ENCODE measurements around the gene ZNF716. TPM values are rescaled to one million over a fixed set of nuclear protein-coding genes. Genes with fewer than 3 reads are reported as not detected.

ZNF716 gene
- total RNA-seq, 1 donor from 2014 or later: not detected

- ChIA-PET CTCF (no interaction called here), POLR2A (no interaction called here)
- Mint-ChIP-seq H3K9me3 (peaks cover 5% of the 10 kb centered on the region), H3K36me3 (ENCODE audit: low read depth) (no peaks in the 10 kb centered on the region), H3K27ac (no peak overlapping the region), H3K4me1 (no peaks in the 10 kb centered on the region), H3K27me3 (no peaks in the 10 kb centered on the region), H3K4me3 (no peak overlapping the region)
- ATAC-seq (ENCODE audit: low read depth) (no peak), DNase-seq (no peak)
- intact Hi-C loops (cut with micrococcal nuclease): no loop called here
- no peak for TF ChIP-seq CTCF (IDR thresholded peaks at IDR 0.05)
Measured at GRCh38 chr7:57414415-57414814, 35.6 kb upstream of the ZNF716 start.

DNA sequence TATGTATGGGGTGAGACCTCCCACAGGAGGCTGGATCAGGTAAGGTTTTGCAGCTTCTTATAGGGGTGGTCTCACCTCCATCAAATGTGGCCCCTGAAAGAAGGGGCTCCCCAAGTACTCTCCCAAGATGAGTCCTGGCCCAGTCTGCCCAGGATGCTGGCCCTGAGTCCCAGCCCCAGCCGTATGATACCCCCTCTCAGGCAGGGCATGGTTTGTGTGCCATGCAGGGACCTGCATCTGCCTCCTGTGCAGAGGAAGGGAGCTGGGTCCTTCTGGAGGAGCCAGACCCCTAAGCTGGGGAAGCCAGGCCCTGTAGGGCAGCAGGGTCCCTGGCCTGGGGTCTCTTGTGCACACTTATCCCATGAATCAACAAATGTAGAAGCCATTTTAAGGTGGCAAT is 35.1 kb upstream of the ZNF716 start:
- no peak for DNase-seq
- no peaks in the 10 kb centered on the region for H3K27me3 Mint-ChIP-seq
- peaks cover 5% of the 10 kb centered on the region for H3K9me3 Mint-ChIP-seq
- TF ChIP-seq CTCF (IDR thresholded peaks at IDR 0.05): no peak
- no peak for ATAC-seq (ENCODE audit: low read depth)
- CTCF ChIA-PET: no interaction called here
- no peaks in the 10 kb centered on the region for H3K4me1 Mint-ChIP-seq
- no peaks in the 10 kb centered on the region for H3K36me3 Mint-ChIP-seq (ENCODE audit: low read depth)
- POLR2A ChIA-PET: no interaction called here
- H3K4me3 Mint-ChIP-seq: no peak overlapping the region
- no peak overlapping the region for H3K27ac Mint-ChIP-seq
- intact Hi-C loops (cut with micrococcal nuclease): no loop called here

DNA sequence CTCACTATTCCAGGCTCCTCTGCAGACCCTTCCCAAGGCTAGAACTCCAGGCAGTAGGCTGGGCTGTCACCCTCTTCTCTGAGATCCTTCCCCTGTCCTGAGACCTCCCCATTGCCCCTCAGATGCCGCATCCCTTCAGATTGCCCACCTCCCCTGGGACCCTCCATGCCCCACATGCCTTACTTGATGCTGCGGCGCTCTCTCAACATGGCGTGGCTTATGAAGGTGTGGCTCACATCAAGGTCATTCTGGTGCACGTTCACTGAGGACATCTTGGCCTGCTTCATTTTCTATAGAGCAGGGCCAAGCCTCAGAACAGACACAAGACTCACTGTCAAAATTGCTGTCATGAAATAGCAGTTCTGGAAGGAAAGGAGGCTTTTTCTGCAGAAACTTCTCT is 34.7 kb upstream of the ZNF716 start:
- intact Hi-C loops (cut with micrococcal nuclease): no loop called here
- no peak overlapping the region for H3K27ac Mint-ChIP-seq
- no peak for TF ChIP-seq CTCF (IDR thresholded peaks at IDR 0.05)
- no peak for DNase-seq
- no peak for ATAC-seq (ENCODE audit: low read depth)
- ChIA-PET POLR2A (no interaction called here), CTCF (no interaction called here)
- no peaks in the 10 kb centered on the region for H3K36me3 Mint-ChIP-seq (ENCODE audit: low read depth)
- no peaks in the 10 kb centered on the region for H3K27me3 Mint-ChIP-seq
- no peak overlapping the region for H3K4me3 Mint-ChIP-seq
- H3K9me3 Mint-ChIP-seq: peaks cover 5% of the 10 kb centered on the region
- no peaks in the 10 kb centered on the region for H3K4me1 Mint-ChIP-seq

DNA sequence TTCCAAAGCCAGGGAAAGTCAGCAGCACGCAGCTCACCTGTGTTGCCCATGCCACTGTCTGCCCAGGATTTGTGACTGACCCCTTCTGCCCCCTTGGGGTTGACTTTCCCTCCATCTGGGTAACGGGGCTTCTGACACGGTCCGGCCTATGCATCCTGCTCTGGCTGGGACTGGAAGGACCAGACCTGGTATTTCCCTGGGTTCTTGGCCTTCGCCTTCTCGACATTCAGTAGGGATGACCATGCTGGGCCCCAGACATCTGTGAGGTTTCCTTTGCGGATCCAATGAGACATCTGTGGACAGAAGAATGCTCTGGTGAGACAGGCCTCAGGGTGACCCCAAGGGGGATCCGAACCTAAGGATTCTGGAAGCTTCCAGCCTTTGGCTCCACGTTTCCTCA is 34.2 kb upstream of the ZNF716 start:
- H3K27me3 Mint-ChIP-seq: no peaks in the 10 kb centered on the region
- no peaks in the 10 kb centered on the region for H3K4me1 Mint-ChIP-seq
- ChIA-PET CTCF (no interaction called here), POLR2A (no interaction called here)
- intact Hi-C loops (cut with micrococcal nuclease): no loop called here
- no peak for ATAC-seq (ENCODE audit: low read depth)
- no peak for TF ChIP-seq CTCF (IDR thresholded peaks at IDR 0.05)
- no peak overlapping the region for H3K4me3 Mint-ChIP-seq
- DNase-seq: no peak
- peaks cover 5% of the 10 kb centered on the region for H3K9me3 Mint-ChIP-seq
- H3K36me3 Mint-ChIP-seq (ENCODE audit: low read depth): no peaks in the 10 kb centered on the region
- no peak overlapping the region for H3K27ac Mint-ChIP-seq

DNA sequence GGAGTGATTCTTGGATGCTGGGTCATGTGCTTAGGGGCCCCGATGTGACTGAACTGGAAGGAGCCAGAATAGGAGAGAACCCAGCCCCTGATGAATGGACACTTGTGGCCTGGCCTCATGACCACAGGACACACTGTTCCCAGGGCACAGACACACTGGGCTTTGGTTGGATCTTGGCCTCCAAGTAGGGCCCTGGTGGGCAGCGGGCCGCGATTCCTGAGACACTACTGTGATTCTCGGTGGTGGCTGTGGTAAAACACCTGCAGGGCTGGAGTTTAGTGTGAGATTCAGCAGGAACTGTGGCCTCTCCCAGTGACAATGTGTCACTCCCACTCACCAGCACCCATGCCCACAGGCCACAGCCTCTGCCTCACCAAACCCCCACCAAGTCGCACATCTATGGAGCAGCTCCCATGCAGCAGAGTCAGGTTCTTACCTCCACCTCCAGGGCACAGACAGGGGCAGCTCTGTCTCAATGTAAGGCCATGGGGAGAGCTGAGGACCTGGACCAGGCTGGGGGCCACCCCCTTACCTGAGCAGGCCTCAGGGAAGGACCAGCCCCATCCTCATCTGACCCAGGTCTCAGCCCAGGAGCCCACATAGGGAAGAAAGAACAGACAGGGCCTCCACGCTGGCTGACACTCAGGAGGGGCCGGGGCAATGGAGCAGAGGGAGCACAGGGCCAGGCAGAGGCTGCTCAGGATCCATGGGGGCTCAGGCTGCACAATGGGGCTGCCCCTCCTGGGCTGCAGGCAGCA is 33.2 kb upstream of the ZNF716 start:
- Mint-ChIP-seq H3K4me1 (no peaks in the 10 kb centered on the region), H3K27me3 (no peaks in the 10 kb centered on the region), H3K4me3 (no peak overlapping the region), H3K9me3 (peaks cover 9% of the 10 kb centered on the region), H3K27ac (no peak overlapping the region), H3K36me3 (ENCODE audit: low read depth) (no peaks in the 10 kb centered on the region)
- no peak for TF ChIP-seq CTCF (IDR thresholded peaks at IDR 0.05)
- intact Hi-C loops (cut with micrococcal nuclease): no loop called here
- ChIA-PET CTCF (no interaction called here), POLR2A (no interaction called here)
- ATAC-seq (ENCODE audit: low read depth) (no peak), DNase-seq (no peak)
